Left ventricle myocardium inferior (tissue), 1 donor: Measurements from ENCODE around the gene DYNC2I2. TPM values are rescaled to one million over a fixed set of nuclear protein-coding genes. Genes with fewer than 3 reads are reported as not detected.

Experiments used
- DNase-seq: peaks from one replicate; pipeline ENCODE4 v3.0.0-alpha.2; 2020
- H3K27ac ChIP-seq: fragments of 200-600 bp; replicated peaks from 2 replicates; pipeline ENCODE4 v1.8.0; 2021
- H3K27me3 ChIP-seq: fragments of 200-600 bp; 2 replicates; pipeline ENCODE4 v1.8.0; 2021; ENCODE audit warnings: low read depth
- H3K36me3 ChIP-seq: fragments of 200-600 bp; 2 replicates; pipeline ENCODE4 v1.8.0; 2021
- H3K4me1 ChIP-seq: fragments of 200-600 bp; 2 replicates; pipeline ENCODE4 v1.8.0; 2021
- H3K4me3 ChIP-seq: fragments of 200-600 bp; 2 replicates; pipeline ENCODE4 v1.8.0; 2021; ENCODE audit warnings: mild to moderate bottlenecking, moderate library complexity
- H3K9me3 ChIP-seq: fragments of 200-600 bp; replicated peaks from 2 replicates; pipeline ENCODE4 v1.8.0; 2021
- intact Hi-C: fragments of 100-400 bp; cut with micrococcal nuclease; formaldehyde crosslinking; loops from one replicate; pipeline ENCODE4 v1.11.0; 2022
- total RNA-seq: library from RNA; stranded (reverse); fragmentation: NEBNext Ultra II Directional; extraction: Animal tissue kit (Norgen Biotek cat#: 25700); gene quantifications from one replicate; pipeline ENCODE4 v1.2.1, GENCODE V29; 2021
- TF ChIP-seq, protein P1 (sequence below): fragments of 200-600 bp; IDR thresholded peaks from 2 replicates; pipeline ENCODE4 v1.8.0; 2021; ENCODE audit warnings: antibody characterized with exemption, mild to moderate bottlenecking, borderline replicate concordance
- donor health status: DM: no; HTN: yes; CAD: no; lungs with severe emphysema.

Gene DYNC2I2
- total RNA-seq, 1 donor from 2014 or later: 32.7 TPM

DNA sequence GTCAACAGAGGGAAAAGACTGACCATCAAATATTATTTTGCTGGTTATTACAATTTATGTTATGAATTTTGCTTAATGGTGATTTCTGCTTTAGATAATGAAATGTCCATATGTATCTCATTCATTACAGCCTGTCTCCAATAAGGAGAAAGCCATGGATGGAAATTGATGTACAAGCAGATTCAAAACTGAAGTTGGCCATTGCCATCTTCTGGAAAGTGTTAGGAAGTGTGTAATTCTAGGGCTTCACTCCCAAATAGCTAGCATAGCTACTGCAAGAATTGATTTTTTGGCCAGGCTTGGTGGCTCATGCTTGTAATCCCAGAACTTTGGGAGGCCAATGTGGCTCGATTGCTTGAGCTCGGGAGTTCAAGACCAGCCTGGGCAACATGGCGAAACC lies 45.8 kb downstream of the DYNC2I2 start:
- peaks cover 99% of the 10 kb centered on the region for H3K36me3 ChIP-seq
- intact Hi-C loops: no loop called here
- no peak overlapping the region for H3K4me3 ChIP-seq
- H3K27me3 ChIP-seq: no peaks in the 10 kb centered on the region
- TF ChIP-seq, protein P1, sequence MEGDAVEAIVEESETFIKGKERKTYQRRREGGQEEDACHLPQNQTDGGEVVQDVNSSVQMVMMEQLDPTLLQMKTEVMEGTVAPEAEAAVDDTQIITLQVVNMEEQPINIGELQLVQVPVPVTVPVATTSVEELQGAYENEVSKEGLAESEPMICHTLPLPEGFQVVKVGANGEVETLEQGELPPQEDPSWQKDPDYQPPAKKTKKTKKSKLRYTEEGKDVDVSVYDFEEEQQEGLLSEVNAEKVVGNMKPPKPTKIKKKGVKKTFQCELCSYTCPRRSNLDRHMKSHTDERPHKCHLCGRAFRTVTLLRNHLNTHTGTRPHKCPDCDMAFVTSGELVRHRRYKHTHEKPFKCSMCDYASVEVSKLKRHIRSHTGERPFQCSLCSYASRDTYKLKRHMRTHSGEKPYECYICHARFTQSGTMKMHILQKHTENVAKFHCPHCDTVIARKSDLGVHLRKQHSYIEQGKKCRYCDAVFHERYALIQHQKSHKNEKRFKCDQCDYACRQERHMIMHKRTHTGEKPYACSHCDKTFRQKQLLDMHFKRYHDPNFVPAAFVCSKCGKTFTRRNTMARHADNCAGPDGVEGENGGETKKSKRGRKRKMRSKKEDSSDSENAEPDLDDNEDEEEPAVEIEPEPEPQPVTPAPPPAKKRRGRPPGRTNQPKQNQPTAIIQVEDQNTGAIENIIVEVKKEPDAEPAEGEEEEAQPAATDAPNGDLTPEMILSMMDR: no peak
- DNase-seq: no peak
- no peak overlapping the region for H3K27ac ChIP-seq
- peaks cover 14% of the 10 kb centered on the region for H3K4me1 ChIP-seq
- no peaks in the 10 kb centered on the region for H3K9me3 ChIP-seq

GRCh38 chr9:128607642-128608350 lies 48.9 kb downstream of the DYNC2I2 start:
- intact Hi-C loops: no loop called here
- peaks cover 14% of the 10 kb centered on the region for H3K4me1 ChIP-seq
- no peaks in the 10 kb centered on the region for H3K27me3 ChIP-seq
- peak; percentile 80 for DNase-seq
- TF ChIP-seq, protein P1: no peak
- no peaks in the 10 kb centered on the region for H3K9me3 ChIP-seq
- H3K4me3 ChIP-seq: no peak overlapping the region
- peaks cover 99% of the 10 kb centered on the region for H3K36me3 ChIP-seq
- H3K27ac ChIP-seq: peak overlapping the region; percentile 62

DNA sequence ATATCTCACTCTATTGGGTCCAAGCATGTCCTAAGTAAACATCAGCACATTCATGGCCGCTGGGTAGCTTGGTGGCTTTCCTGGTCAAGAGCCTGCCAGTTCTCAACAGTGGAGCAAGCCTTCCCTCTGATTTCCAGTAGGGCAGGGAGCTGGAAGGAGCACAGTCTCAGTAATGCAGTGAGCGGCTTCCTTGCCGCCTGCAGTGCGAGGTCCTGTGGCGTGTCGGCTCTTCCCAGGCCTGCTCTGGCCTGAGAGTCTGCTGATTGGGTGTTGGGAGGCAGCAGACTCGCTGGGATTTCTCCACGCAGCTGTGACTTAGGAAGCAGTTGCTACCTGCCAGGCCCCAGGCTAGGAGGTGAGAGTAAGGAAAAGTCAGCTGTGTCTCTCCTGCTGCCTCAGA lies 53.0 kb downstream of the DYNC2I2 start:
- intact Hi-C loops: no loop called here
- no peaks in the 10 kb centered on the region for H3K27me3 ChIP-seq
- H3K27ac ChIP-seq: no peak overlapping the region

DNA sequence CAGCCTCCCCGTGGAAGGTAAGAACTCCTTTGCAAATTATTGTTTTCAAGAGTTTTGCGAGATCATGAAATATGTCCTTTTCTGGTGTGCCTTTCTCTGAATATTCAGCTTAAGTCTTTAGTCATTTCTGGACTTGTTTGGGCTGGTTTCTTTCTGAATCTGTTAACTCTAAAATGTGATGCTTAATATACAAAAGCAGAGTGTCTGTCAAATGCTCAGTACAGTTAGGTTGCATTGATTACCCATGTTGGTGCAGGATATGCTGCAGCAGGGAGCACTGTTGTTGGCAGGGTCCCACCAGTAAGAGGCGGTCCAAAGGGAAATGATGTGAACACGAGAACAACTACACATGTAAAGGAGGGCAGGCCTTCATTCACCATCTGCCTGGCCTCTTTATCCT lies 56.5 kb downstream of the DYNC2I2 start:
- H3K9me3 ChIP-seq: no peaks in the 10 kb centered on the region
- H3K4me1 ChIP-seq: no peaks in the 10 kb centered on the region
- no peak overlapping the region for H3K27ac ChIP-seq
- no peak overlapping the region for H3K4me3 ChIP-seq
- intact Hi-C loops: no loop called here
- H3K27me3 ChIP-seq: no peaks in the 10 kb centered on the region
- H3K36me3 ChIP-seq: peaks cover 99% of the 10 kb centered on the region
- TF ChIP-seq, protein P1: no peak
- no peak for DNase-seq

More for the DNA sequence above, 53.0 kb downstream of the DYNC2I2 start:
- DNase-seq: no peak
- H3K4me1 ChIP-seq: peaks cover 14% of the 10 kb centered on the region
- no peak overlapping the region for H3K4me3 ChIP-seq
- H3K9me3 ChIP-seq: no peaks in the 10 kb centered on the region
- peaks cover 99% of the 10 kb centered on the region for H3K36me3 ChIP-seq
- TF ChIP-seq, protein P1: no peak

- H3K4me3 ChIP-seq: no peak overlapping the region
- no peaks in the 10 kb centered on the region for H3K27me3 ChIP-seq
- H3K4me1 ChIP-seq: no peaks in the 10 kb centered on the region
- no peak for DNase-seq
- TF ChIP-seq, protein P1: no peak
- H3K36me3 ChIP-seq: peaks cover 99% of the 10 kb centered on the region
- intact Hi-C loops: no loop called here
- H3K9me3 ChIP-seq: no peaks in the 10 kb centered on the region
- H3K27ac ChIP-seq: no peak overlapping the region
Measured at GRCh38 chr9:128595471-128595870, 61.2 kb downstream of the DYNC2I2 start.
